Neural cell (in vitro differentiated cells): ENCODE measurements around the gene TTC31.
A peak's percentile ranks its signal among the peaks of the same experiment; 100 is the strongest.

ENCODE experiments used
- EP300 ChIP-seq: fragments of 450-650 bp; conservative IDR thresholded peaks from 2 replicates; pipeline ENCODE4 v1.6.1; 2014; ENCODE audit warnings: antibody characterized with exemption, mild to moderate bottlenecking, moderate library complexity; ENCODE audit not compliant: poor library complexity, severe bottlenecking
- EZH2 ChIP-seq: fragments of 200-600, 300-800 bp; shearing (Covaris generic), sonication (generic); IDR thresholded peaks from 2 replicates; pipeline ENCODE4 v1.6.1; 2014; ENCODE audit warnings: antibody characterized with exemption, low read length, borderline replicate concordance, mild to moderate bottlenecking; ENCODE audit not compliant: insufficient read depth, poor library complexity, severe bottlenecking
- MXI1 ChIP-seq: fragments of 450-650 bp; conservative IDR thresholded peaks from 2 replicates; pipeline ENCODE4 v1.6.1; 2014; ENCODE audit warnings: antibody characterized with exemption, mild to moderate bottlenecking; ENCODE audit not compliant: poor library complexity, severe bottlenecking
- POLR2AphosphoS5 ChIP-seq: IDR thresholded peaks from 2 replicates; pipeline ENCODE4 v1.6.1; 2012
- RAD21 ChIP-seq: fragments of 450-650 bp; conservative IDR thresholded peaks from 2 replicates; pipeline ENCODE4 v1.6.1; 2014; ENCODE audit warnings: antibody characterized with exemption, mild to moderate bottlenecking, moderate library complexity
- SMC3 ChIP-seq: fragments of 450-650 bp; conservative IDR thresholded peaks from 2 replicates; pipeline ENCODE4 v1.6.1; 2014; ENCODE audit warnings: antibody characterized with exemption, mild to moderate bottlenecking, moderate library complexity; ENCODE audit not compliant: poor library complexity
- TAF1 ChIP-seq: IDR thresholded peaks from 2 replicates; pipeline ENCODE4 v1.6.1; 2012; ENCODE audit warnings: low read depth
- TF ChIP-seq, protein P1 (sequence below): fragments of 450-650 bp; IDR thresholded peaks from 2 replicates; pipeline ENCODE4 v1.5.1; 2014; ENCODE audit warnings: antibody characterized with exemption, mild to moderate bottlenecking, moderate library complexity; ENCODE audit not compliant: poor library complexity, severe bottlenecking
- TF ChIP-seq, protein P2 (sequence below): IDR thresholded peaks from 2 replicates; pipeline ENCODE4 v1.6.1; 2012; ENCODE audit warnings: borderline replicate concordance

- TF ChIP-seq, protein P1, sequence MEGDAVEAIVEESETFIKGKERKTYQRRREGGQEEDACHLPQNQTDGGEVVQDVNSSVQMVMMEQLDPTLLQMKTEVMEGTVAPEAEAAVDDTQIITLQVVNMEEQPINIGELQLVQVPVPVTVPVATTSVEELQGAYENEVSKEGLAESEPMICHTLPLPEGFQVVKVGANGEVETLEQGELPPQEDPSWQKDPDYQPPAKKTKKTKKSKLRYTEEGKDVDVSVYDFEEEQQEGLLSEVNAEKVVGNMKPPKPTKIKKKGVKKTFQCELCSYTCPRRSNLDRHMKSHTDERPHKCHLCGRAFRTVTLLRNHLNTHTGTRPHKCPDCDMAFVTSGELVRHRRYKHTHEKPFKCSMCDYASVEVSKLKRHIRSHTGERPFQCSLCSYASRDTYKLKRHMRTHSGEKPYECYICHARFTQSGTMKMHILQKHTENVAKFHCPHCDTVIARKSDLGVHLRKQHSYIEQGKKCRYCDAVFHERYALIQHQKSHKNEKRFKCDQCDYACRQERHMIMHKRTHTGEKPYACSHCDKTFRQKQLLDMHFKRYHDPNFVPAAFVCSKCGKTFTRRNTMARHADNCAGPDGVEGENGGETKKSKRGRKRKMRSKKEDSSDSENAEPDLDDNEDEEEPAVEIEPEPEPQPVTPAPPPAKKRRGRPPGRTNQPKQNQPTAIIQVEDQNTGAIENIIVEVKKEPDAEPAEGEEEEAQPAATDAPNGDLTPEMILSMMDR, result no peak
- TF ChIP-seq POLR2AphosphoS5 (peak; percentile 48), EP300 (no peak), MXI1 (no peak), EZH2 (no peak), SMC3 (no peak), RAD21 (no peak), TAF1 (no peak)
- TF ChIP-seq, protein P2, sequence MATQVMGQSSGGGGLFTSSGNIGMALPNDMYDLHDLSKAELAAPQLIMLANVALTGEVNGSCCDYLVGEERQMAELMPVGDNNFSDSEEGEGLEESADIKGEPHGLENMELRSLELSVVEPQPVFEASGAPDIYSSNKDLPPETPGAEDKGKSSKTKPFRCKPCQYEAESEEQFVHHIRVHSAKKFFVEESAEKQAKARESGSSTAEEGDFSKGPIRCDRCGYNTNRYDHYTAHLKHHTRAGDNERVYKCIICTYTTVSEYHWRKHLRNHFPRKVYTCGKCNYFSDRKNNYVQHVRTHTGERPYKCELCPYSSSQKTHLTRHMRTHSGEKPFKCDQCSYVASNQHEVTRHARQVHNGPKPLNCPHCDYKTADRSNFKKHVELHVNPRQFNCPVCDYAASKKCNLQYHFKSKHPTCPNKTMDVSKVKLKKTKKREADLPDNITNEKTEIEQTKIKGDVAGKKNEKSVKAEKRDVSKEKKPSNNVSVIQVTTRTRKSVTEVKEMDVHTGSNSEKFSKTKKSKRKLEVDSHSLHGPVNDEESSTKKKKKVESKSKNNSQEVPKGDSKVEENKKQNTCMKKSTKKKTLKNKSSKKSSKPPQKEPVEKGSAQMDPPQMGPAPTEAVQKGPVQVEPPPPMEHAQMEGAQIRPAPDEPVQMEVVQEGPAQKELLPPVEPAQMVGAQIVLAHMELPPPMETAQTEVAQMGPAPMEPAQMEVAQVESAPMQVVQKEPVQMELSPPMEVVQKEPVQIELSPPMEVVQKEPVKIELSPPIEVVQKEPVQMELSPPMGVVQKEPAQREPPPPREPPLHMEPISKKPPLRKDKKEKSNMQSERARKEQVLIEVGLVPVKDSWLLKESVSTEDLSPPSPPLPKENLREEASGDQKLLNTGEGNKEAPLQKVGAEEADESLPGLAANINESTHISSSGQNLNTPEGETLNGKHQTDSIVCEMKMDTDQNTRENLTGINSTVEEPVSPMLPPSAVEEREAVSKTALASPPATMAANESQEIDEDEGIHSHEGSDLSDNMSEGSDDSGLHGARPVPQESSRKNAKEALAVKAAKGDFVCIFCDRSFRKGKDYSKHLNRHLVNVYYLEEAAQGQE, result no peak
These were observed 25.7 kb upstream of the TTC31 start for GRCh38 chr2:74457129-74457548.
